Spinal cord (tissue), 10 donors: Measurements from ENCODE around the gene BRD1. TPM values are rescaled to one million over a fixed set of nuclear protein-coding genes. Genes with fewer than 3 reads are reported as not detected.
"Not testable (repeated sequence)": the region's sequence is repeated elsewhere in the genome, so short reads cannot be mapped to it uniquely, and the experiment has no call there.

Experiments used
- DNase-seq, 6 donors: peaks; one replicate each; pipeline versions ENCODE4 v3.0.0 to v3.0.0-alpha.2; 2013 to 2015; ENCODE audit warnings: low spot score in 6 of 6, low read depth in 4 of 6
- H3K27ac ChIP-seq: one replicate; pipeline ENCODE4 v1.5.1; 2013; ENCODE audit warnings: low read depth, low read length, control low read depth
- H3K27me3 ChIP-seq: one replicate; pipeline ENCODE4 v1.6.1; 2013; ENCODE audit warnings: low read length; ENCODE audit not compliant: control insufficient read depth, insufficient read depth
- H3K36me3 ChIP-seq: one replicate; pipeline ENCODE4 v1.6.1; 2013; ENCODE audit warnings: low read length; ENCODE audit not compliant: control insufficient read depth, insufficient read depth
- H3K4me1 ChIP-seq: one replicate; pipeline ENCODE4 v1.6.1; 2013; ENCODE audit warnings: low read length; ENCODE audit not compliant: control insufficient read depth, insufficient read depth
- H3K4me3 ChIP-seq: one replicate; pipeline ENCODE4 v1.5.1; 2013; ENCODE audit warnings: low read depth, low read length, control low read depth
- H3K9me3 ChIP-seq: one replicate; pipeline ENCODE4 v1.6.1; 2013; ENCODE audit warnings: low read length; ENCODE audit not compliant: control insufficient read depth, insufficient read depth
- WGBS: methylation state at CpG from one replicate; pipeline ENCODE4 v1.1.5; 2013; ENCODE audit warnings: missing lambda C conversion rate; ENCODE audit not compliant: insufficient coverage; 5-methylcytosine and 5-hydroxymethylcytosine counted together
- polyA plus RNA-seq, 2 donors: library from polyadenylated mRNA; unstranded; fragments of 120-200 nt; gene quantifications; one replicate each; pipeline ENCODE4 v1.2.1, GENCODE V29; 2013; ENCODE audit not compliant: insufficient read length in 2 of 2
- total RNA-seq, 2 donors: library from RNA; depleted of rRNA in 1 of 2; stranded (reverse); fragments of 120-200 nt in 1 of 2; fragments of >200 nt in 1 of 2; gene quantifications; one replicate each; pipeline versions ENCODE4 v1.2.3 to v1.2.4, GENCODE V29; 2013 to 2014
- donor health status: healthy.

The BRD1 gene
- total and polyA plus RNA-seq, 4 donors = 25.7 to 43.2 (median 32.0) TPM

DNA sequence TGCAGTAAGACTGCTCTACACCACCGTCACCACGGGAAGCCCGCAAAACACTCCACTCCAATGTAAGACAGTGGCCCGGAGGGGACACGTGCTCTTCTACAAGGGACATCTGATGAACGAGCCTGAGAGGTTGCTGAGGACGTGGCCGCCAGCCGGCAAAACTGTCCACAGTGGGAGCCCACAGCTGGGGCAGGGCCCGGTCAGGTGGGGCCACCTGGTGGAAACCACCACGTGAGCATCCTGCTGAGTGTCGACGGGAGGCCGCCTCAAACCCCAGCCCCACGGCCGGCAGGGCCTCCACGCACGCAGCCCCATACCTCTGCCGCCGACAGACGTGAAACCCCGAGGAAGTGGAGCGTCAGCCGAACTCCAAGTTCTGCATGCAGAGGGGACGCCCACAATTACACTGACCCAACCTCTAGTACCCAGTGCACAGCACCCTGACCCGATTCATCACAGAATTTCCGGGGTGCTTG, 42.6 kb downstream of the BRD1 start:
- 96% methylated on average over 25 of the region's 27 CpGs for WGBS
- H3K9me3 ChIP-seq = no peaks in the 10 kb centered on the region
- no peak overlapping the region for H3K27ac ChIP-seq
- H3K27me3 ChIP-seq = no peaks in the 10 kb centered on the region
- peaks cover 90% of the 10 kb centered on the region for H3K36me3 ChIP-seq
- no peak for DNase-seq
- H3K4me1 ChIP-seq = peaks cover 15% of the 10 kb centered on the region
- no peak overlapping the region for H3K4me3 ChIP-seq

DNA sequence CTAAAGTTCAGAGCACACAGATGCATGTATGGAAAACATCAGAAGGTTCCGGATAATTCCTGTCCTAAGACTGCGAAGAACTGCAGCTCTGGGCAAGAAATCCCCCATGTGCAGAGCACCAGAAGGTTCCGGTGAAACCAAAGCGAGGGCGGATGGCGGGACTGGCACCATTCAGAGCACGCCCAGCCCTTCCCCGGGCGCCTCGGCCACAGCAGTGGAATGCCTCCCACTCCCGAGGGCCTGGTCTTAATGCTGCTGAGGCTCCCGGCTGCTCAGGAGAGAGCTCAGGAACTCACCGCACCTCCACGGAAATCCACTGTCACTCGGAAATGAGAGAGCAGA, 43.1 kb downstream of the BRD1 start:
- Histone ChIP-seq H3K27me3 (no peaks in the 10 kb centered on the region), H3K4me1 (peaks cover 15% of the 10 kb centered on the region), H3K36me3 (peaks cover 90% of the 10 kb centered on the region), H3K4me3 (no peak overlapping the region), H3K27ac (no peak overlapping the region), H3K9me3 (no peaks in the 10 kb centered on the region)
- DNase-seq = no peak
- 92% methylated on average over 15 of the region's 15 CpGs for WGBS

DNA sequence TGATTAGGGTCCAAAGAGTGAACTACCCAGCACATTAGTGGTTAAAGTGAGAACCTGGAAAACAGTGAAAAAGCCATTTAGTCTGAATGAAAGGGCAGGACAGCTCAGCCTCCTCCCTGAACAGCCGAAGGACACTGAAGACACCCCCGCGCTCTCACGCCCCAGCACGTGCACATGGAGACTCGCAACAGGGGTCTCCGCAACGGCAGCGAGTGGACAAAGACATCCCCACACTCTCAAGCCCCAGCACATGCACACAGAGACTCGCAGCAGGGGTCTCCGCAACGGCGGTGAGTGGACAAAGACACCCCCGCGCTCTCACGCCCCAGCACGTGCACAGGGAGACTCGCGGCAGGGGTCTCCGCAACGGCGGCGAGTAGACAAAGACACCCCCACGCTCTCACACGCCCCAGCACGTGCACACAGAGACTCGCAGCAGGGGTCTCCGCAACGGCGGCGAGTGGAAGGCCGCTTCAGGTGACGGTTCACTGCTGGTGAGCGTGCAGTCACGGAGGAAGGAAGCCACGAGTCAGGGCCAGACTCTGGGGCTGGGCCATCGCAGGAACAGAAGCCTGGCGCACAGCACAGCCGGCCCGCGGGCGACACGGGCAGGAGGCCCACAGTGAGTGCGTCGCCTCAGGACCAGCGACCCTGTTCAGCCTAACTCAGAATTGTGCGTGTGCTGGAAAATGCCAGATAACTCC, 43.6 kb downstream of the BRD1 start:
- Histone ChIP-seq H3K36me3 (peaks cover 89% of the 10 kb centered on the region), H3K27me3 (no peaks in the 10 kb centered on the region), H3K4me3 (no peak overlapping the region), H3K27ac (no peak overlapping the region), H3K4me1 (peaks cover 19% of the 10 kb centered on the region), H3K9me3 (no peaks in the 10 kb centered on the region)
- WGBS = 71% methylated on average over 44 of the region's 47 CpGs
- DNase-seq = no peak

DNA sequence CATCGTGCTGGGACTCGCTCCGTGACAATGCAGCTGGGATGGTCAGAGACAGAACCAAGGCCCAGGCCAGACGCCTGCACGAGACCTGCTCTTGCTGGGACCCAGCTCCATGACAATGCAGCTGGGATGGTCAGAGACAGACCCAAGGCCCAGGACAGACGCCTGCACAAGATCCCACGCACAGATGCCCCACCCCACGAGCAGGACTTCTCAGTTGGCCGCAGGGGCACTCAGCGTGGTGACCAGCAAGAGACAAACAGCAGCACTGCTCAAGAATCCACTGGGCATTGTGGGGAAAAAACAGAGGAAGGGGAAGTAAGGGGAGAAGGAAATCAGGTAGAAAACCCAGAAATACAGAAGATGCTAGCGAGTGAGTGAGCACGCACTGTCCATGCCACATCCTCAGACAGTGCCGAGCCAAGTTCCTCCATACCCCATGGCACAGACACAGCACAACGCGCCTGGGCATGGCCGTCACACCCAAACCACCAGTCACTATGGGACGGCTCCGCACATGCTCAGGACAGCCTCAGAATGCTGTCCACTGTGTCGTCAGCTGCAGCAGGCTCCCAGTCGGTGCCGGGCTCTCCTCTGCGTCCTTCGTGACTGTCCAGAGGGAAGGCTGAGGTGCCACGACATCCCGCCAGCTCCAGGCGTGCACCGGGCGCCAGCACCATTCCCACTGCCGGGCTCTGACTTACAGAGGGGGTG, 44.5 kb downstream of the BRD1 start:
- DNase-seq = no peak
- H3K36me3 ChIP-seq = peaks cover 86% of the 10 kb centered on the region
- 93% methylated on average over 27 of the region's 29 CpGs for whole genome bisulfite sequencing
- no peak overlapping the region for H3K4me3 ChIP-seq
- no peaks in the 10 kb centered on the region for H3K27me3 ChIP-seq
- H3K4me1 ChIP-seq = peaks cover 19% of the 10 kb centered on the region
- H3K27ac ChIP-seq = no peak overlapping the region
- H3K9me3 ChIP-seq = no peaks in the 10 kb centered on the region

DNA sequence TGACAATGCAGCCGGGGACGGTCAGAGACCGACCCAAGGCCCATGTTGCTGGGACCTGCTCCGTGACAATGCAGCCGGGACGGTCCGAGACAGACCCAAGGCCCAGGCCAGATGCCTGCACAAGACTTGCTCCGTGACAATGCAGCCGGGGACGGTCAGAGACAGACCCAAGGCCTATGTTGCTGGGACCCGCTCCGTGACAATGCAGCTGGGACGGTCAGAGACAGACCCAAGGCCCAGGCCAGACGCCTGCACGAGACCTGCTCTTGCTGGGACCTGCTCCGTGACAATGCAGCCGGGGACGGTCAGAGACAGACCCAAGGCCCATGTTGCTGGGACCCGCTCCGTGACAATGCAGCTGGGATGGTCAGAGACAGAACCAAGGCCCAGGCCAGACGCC, 45.8 kb downstream of the BRD1 start:
- not testable (repeated sequence) for H3K4me3 ChIP-seq, H3K27me3 ChIP-seq, H3K27ac ChIP-seq, H3K9me3 ChIP-seq, DNase-seq
- WGBS = 95% methylated on average over 21 of the region's 21 CpGs
- Histone ChIP-seq H3K36me3 (peaks cover 87% of the 10 kb centered on the region), H3K4me1 (peaks cover 19% of the 10 kb centered on the region)

DNA sequence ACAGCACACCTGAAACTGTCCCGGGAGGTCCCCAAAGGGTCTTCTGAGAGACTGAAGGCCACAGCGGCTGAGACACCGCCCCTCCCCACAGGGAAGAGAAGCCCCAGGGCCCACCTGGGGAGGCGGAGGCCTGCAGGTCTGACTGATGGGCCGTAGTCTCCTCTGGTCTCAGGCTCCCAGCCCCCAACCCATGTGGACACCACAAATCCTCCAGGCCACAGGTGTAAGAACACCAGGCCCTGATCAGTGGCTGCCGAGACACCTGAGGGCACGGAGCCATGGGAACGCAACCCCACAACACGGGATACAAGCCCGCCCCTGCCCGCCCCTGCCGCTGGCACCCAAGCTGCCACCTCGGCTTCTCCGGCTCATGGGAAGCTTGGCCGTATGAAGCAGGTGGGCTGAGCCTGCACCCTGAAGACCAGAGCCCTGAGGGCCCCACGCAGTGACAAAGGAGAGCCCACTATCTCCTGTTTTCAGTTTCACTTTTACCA, 46.3 kb downstream of the BRD1 start:
- H3K36me3 ChIP-seq = peaks cover 87% of the 10 kb centered on the region

GRCh38 chr22:49780698-49781288, 46.9 kb downstream of the BRD1 start:
- no peak overlapping the region for H3K27ac ChIP-seq

More for the DNA sequence above, 46.3 kb downstream of the BRD1 start:
- Histone ChIP-seq H3K27me3 (no peaks in the 10 kb centered on the region), H3K4me3 (no peak overlapping the region), H3K27ac (no peak overlapping the region), H3K9me3 (no peaks in the 10 kb centered on the region), H3K4me1 (peaks cover 19% of the 10 kb centered on the region)
- WGBS = 93% methylated on average over 15 of the region's 16 CpGs
- DNase-seq = no peak

DNA sequence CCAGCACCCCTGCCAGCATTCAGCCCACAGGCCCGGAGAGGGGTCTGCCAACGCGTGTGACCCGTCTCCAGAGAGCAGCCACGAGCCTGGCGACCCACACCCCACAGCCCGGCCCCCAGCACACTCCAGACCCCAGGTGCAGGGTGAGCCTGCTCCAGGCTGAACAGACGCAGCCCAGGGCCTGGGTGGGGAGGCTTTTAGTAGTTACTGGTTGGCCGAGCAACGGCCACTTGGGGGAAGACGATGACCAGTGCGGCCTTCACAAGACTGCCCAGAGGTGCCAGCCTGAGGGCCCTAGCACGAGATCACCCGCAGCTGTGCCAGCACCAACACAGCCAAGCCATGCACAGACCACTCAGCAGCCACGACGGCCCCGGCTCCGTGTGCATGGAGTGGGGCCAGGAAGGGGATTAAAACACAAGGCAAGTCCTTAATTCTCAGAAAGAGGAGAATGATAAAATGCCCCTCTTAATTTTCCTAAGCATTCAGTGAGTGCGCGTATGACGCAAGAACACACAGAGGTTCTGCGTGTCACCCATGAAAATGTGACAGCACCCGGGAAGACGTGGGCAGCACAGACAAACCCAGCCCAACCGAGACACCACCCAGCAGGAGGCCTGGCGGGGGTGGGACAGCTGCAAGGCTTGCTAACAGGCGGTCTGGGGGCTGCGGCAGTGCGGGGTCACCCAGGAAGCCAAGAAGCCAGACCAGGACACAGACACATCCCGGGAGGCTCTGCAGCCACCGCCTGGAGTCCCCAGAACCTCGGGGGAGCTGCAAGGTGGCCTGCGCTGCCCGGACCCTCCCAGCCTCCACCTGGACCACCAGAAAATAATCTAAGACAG, 47.6 kb downstream of the BRD1 start:
- Histone ChIP-seq H3K9me3 (no peaks in the 10 kb centered on the region), H3K36me3 (peaks cover 90% of the 10 kb centered on the region), H3K4me3 (no peak overlapping the region), H3K4me1 (peaks cover 19% of the 10 kb centered on the region), H3K27ac (no peak overlapping the region), H3K27me3 (no peaks in the 10 kb centered on the region)
- 82% methylated on average over 20 of the region's 34 CpGs for WGBS
- no peak for DNase-seq

More at GRCh38 chr22:49780698-49781288, 46.9 kb downstream of the BRD1 start:
- no peak overlapping the region for H3K4me3 ChIP-seq
- no peak for DNase-seq
- H3K4me1 ChIP-seq = peaks cover 19% of the 10 kb centered on the region
- no peaks in the 10 kb centered on the region for H3K9me3 ChIP-seq
- H3K27me3 ChIP-seq = no peaks in the 10 kb centered on the region
- WGBS = 89% methylated on average over 17 of the region's 19 CpGs
- H3K36me3 ChIP-seq = peaks cover 87% of the 10 kb centered on the region

GRCh38 chr22:49779211-49779610, 48.5 kb downstream of the BRD1 start:
- Histone ChIP-seq H3K36me3 (peaks cover 90% of the 10 kb centered on the region), H3K27ac (no peak overlapping the region), H3K4me3 (no peak overlapping the region), H3K9me3 (no peaks in the 10 kb centered on the region), H3K27me3 (no peaks in the 10 kb centered on the region), H3K4me1 (peaks cover 14% of the 10 kb centered on the region)
- WGBS = 55% methylated on average over 13 of the region's 13 CpGs
- no peak for DNase-seq
